K562 (cell line): Measurements from ENCODE around the gene KDM2B. TPM values are rescaled to one million over a fixed set of nuclear protein-coding genes. Genes with fewer than 3 reads are reported as not detected.
A peak's percentile ranks its signal among the peaks of the same experiment; 100 is the strongest.

ENCODE experiments used
- ATAC-seq: fragments of 200-7000 bp; cut with Tn5 transposase; 3 replicates; pipeline ENCODE4 v1.9.1; 2020; ENCODE audit warnings: moderate library complexity
- BruUV-seq: library from RNA; stranded (reverse); fragments of 400-500 nt; replicated peaks from 2 replicates; lab custom pipeline; 2021; lab: Mats Ljungman, UMichigan
- CTCF ChIA-PET: fragments of 300-600 bp; formaldehyde crosslinking; extraction: SDS; loops from one replicate; lab custom pipeline; 2021; ENCODE audit warnings: low intra/inter-chr PET ratio; lab: Yijun Ruan, JAX
- POLR2A ChIA-PET: fragments of 300-600, 350-650 bp; sonication (Branson Sonifier 250); formaldehyde crosslinking; extraction: SDS; loops from one replicate; lab custom pipeline; 2021; ENCODE audit warnings: antibody characterized with exemption, inconsistent platforms; lab: Yijun Ruan, JAX
- DNase-seq, 4 experiments: peaks; one replicate each; pipeline versions ENCODE4 v3.0.0 to v3.0.0-alpha.2; 2011 to 2018; ENCODE audit warnings: low spot score in 3 of 4, mixed read lengths in 3 of 4; ENCODE audit errors: extremely low read depth in 1 of 4
- FAIRE-seq: peaks from 2 replicates; lab custom pipeline; 2011; peaks lifted over from hg19 to GRCh38; lab: Jason Lieb, UNC
- H2AFZ ChIP-seq: 2 replicates; pipeline ENCODE4 v1.6.0; 2011; ENCODE audit warnings: low read depth, low read length, control low read depth, inconsistent platforms
- H3K27ac ChIP-seq: fragments of 200-600 bp; 3 replicates; pipeline ENCODE4 v1.8.0; 2011; ENCODE audit warnings: low read depth, mild to moderate bottlenecking, control low read depth, inconsistent platforms, low read length, moderate library complexity, mixed read lengths; ENCODE audit errors: extremely low read depth
- H3K27me3 ChIP-seq, 2 experiments: fragments of 300-600 bp in 1 of 2; 2 replicates in 1 of 2; 3 replicates in 1 of 2; pipeline versions ENCODE4 v1.6.0 to v1.8.0; 2011; ENCODE audit warnings: inconsistent platforms in 2 of 2, low read length in 2 of 2, mild to moderate bottlenecking in 1 of 2, mixed read lengths in 1 of 2, moderate library complexity in 1 of 2; ENCODE audit not compliant: control insufficient read depth in 2 of 2, insufficient read depth in 2 of 2
- H3K36me3 ChIP-seq: fragments of 300-600 bp; 3 replicates; pipeline ENCODE4 v1.8.0; 2011; ENCODE audit warnings: mild to moderate bottlenecking, low read length, inconsistent platforms; ENCODE audit not compliant: control insufficient read depth, insufficient read depth
- H3K4me1 ChIP-seq, 2 experiments: fragments of 200-600 bp in 1 of 2; replicated peaks in 1 of 2; 2 replicates in 1 of 2; 3 replicates in 1 of 2; pipeline versions ENCODE4 v1.5.1 to v1.8.0; 2011; ENCODE audit warnings: inconsistent platforms in 2 of 2, low read length in 2 of 2, mild to moderate bottlenecking in 1 of 2, mixed read lengths in 1 of 2, moderate library complexity in 1 of 2; ENCODE audit not compliant: control insufficient read depth in 2 of 2, insufficient read depth in 2 of 2
- H3K4me2 ChIP-seq: 2 replicates; pipeline ENCODE4 v1.6.1; 2011; ENCODE audit warnings: low read length, control low read depth, inconsistent platforms, mixed read lengths; ENCODE audit not compliant: insufficient read depth
- H3K4me3 ChIP-seq: fragments of 200-600 bp; sonication (generic), shearing (Covaris generic); 2 replicates; pipeline ENCODE4 v1.5.1; 2016; ENCODE audit warnings: control low read depth, inconsistent platforms
- H3K79me2 ChIP-seq: fragments of 200-600 bp; 3 replicates; pipeline ENCODE4 v1.8.0; 2011; ENCODE audit warnings: low read length, inconsistent platforms; ENCODE audit not compliant: control insufficient read depth, insufficient read depth
- H3K9ac ChIP-seq, 2 experiments: 2 replicates each; pipeline versions ENCODE4 v1.6.0 to v1.6.1; 2011; ENCODE audit warnings: low read depth in 2 of 2, low read length in 2 of 2, control low read depth in 1 of 2, inconsistent platforms in 1 of 2, mild to moderate bottlenecking in 1 of 2, mixed read lengths in 1 of 2; ENCODE audit not compliant: insufficient read depth in 1 of 2
- H3K9me1 ChIP-seq: one replicate; pipeline ENCODE4 v1.6.0; 2011; ENCODE audit warnings: inconsistent platforms, mild to moderate bottlenecking, low read length, moderate library complexity; ENCODE audit not compliant: control insufficient read depth, insufficient read depth
- H3K9me3 ChIP-seq: replicated peaks from 2 replicates; pipeline ENCODE4 v1.5.1; 2011; ENCODE audit warnings: low read depth, low read length, inconsistent platforms; ENCODE audit not compliant: control insufficient read depth, insufficient read depth
- H4K20me1 ChIP-seq: replicated peaks from 2 replicates; pipeline ENCODE4 v1.6.1; 2011; ENCODE audit warnings: low read length, inconsistent platforms, mixed read lengths; ENCODE audit not compliant: control insufficient read depth, insufficient read depth
- ATF1 ChIP-seq, 2 experiments: fragments of 450-650 bp in 1 of 2; IDR thresholded peaks; 2 replicates each; pipeline ENCODE4 v1.6.1; 2016; ENCODE audit warnings: missing compliant biosample characterization in 1 of 2, missing genetic modification characterization in 1 of 2
- BRCA1 ChIP-seq, 2 experiments: fragments of 450-650 bp in 1 of 2; sonication (generic) in 1 of 2; formaldehyde crosslinking in 1 of 2; IDR thresholded peaks; 2 replicates each; pipeline versions ENCODE4 v1.5.0 to v1.6.1; 2017 to 2020; ENCODE audit warnings: mild to moderate bottlenecking in 1 of 2, missing genetic modification reagents in 1 of 2
- CTBP1 ChIP-seq: fragments of 450-650 bp; IDR thresholded peaks from 2 replicates; pipeline ENCODE4 v1.6.1; 2016; ENCODE audit warnings: borderline replicate concordance
- ETV5 ChIP-seq: sonication (generic); formaldehyde crosslinking; IDR thresholded peaks from 2 replicates; pipeline ENCODE4 v1.4.0; 2020; ENCODE audit warnings: low read depth, mild to moderate bottlenecking, missing genetic modification reagents
- FOS ChIP-seq: IDR thresholded peaks from 3 replicates; pipeline ENCODE4 v1.6.1; 2011; ENCODE audit not compliant: insufficient read length; ENCODE audit errors: extremely low read depth
- FOXM1 ChIP-seq, 2 experiments: fragments of 450-650 bp in 1 of 2; sonication (generic) in 1 of 2; formaldehyde crosslinking in 1 of 2; IDR thresholded peaks; 2 replicates each; pipeline versions ENCODE4 v1.6.1 to v1.9.0; 2017 to 2022; ENCODE audit warnings: low read depth in 2 of 2, mild to moderate bottlenecking in 2 of 2, missing genetic modification reagents in 1 of 2, moderate library complexity in 1 of 2
- GATA2 ChIP-seq: sonication (generic); formaldehyde crosslinking; IDR thresholded peaks from 2 replicates; pipeline ENCODE4 v1.4.0; 2020; ENCODE audit warnings: mild to moderate bottlenecking, missing genetic modification reagents
- GTF2E2 ChIP-seq: fragments of 200-800 bp; sonication (Bioruptor generic); IDR thresholded peaks from 2 replicates; pipeline ENCODE4 v1.6.1; 2016; ENCODE audit warnings: missing genetic modification characterization, missing compliant biosample characterization
- HDAC6 ChIP-seq: IDR thresholded peaks from 2 replicates; pipeline ENCODE4 v1.6.1; 2012; ENCODE audit warnings: low read depth, mild to moderate bottlenecking, control low read depth, inconsistent platforms, low read length, moderate library complexity
- HOMEZ ChIP-seq: fragments of 250-450 bp; sonication (Bioruptor Pico); IDR thresholded peaks from 2 replicates; pipeline ENCODE4 v1.4.0; 2020; ENCODE audit warnings: mild to moderate bottlenecking, moderate library complexity
- KLF10 ChIP-seq: fragments of 250-450 bp; sonication (Bioruptor Pico); IDR thresholded peaks from 2 replicates; pipeline ENCODE4 v1.6.1; 2021; ENCODE audit warnings: matching md5 sums
- MLLT1 ChIP-seq, 2 experiments: fragments of 450-650 bp; IDR thresholded peaks; 2 replicates each; pipeline ENCODE4 v1.6.1; 2016
- MTA1 ChIP-seq: fragments of 450-650 bp; IDR thresholded peaks from 2 replicates; pipeline ENCODE4 v1.6.1; 2017; ENCODE audit warnings: borderline replicate concordance
- PREB ChIP-seq: sonication (generic); formaldehyde crosslinking; IDR thresholded peaks from 2 replicates; pipeline ENCODE4 v1.8.1; 2023; ENCODE audit warnings: mild to moderate bottlenecking, missing genetic modification reagents
- ZC3H8 ChIP-seq: fragments of 450-650 bp; IDR thresholded peaks from 2 replicates; pipeline ENCODE4 v1.6.1; 2017
- ZNF12 ChIP-seq: sonication (generic); formaldehyde crosslinking; IDR thresholded peaks from 2 replicates; pipeline ENCODE4 v1.4.0; 2020; ENCODE audit warnings: mild to moderate bottlenecking, missing genetic modification reagents
- ZNF224 ChIP-seq: sonication (generic); formaldehyde crosslinking; IDR thresholded peaks from 2 replicates; pipeline ENCODE4 v1.8.0; 2022; ENCODE audit warnings: mild to moderate bottlenecking, missing genetic modification reagents
- ZNF282 ChIP-seq: sonication (generic); formaldehyde crosslinking; IDR thresholded peaks from 2 replicates; pipeline ENCODE4 v1.8.1; 2023; ENCODE audit warnings: missing genetic modification reagents
- ZNF347 ChIP-seq: fragments of 450-650 bp; formaldehyde crosslinking; IDR thresholded peaks from 2 replicates; pipeline ENCODE4 v1.4.0; 2020; ENCODE audit warnings: low read depth, mild to moderate bottlenecking, moderate library complexity
- WGBS: fragments of 100-300 bp; shearing (Covaris generic); methylation state at CpG from one replicate; pipeline ENCODE4 v1.1.6; 2016; ENCODE audit warnings: low coverage, mixed read lengths; ENCODE audit not compliant: insufficient coverage; ENCODE audit errors: missing lambda C conversion rate; 5-methylcytosine and 5-hydroxymethylcytosine counted together
- in situ Hi-C: fragments of 300-500 bp; cut with MboI; formaldehyde crosslinking; loops from 4 replicates; pipeline ENCODE4 v1.15.0; 2018; ENCODE audit warnings: inconsistent platforms, mixed read lengths
- intact Hi-C: fragments of 100-400 bp; cut with micrococcal nuclease; formaldehyde crosslinking; loops from 2 replicates; pipeline ENCODE4 v1.14.2; 2022
- polyA plus RNA-seq, 8 experiments: library from polyadenylated mRNA; depleted of rRNA in 4 of 8; stranded (reverse) in 5 of 8; unstranded in 3 of 8; fragments of >200 nt; fragmentation: Nextera tagmentation in 2 of 8; fragmentation: Illumina TruSeq in 1 of 8; extraction: Ambion mirVana in 2 of 8; extraction: Trizol in 1 of 8; gene quantifications; 2 replicates each; pipeline versions ENCODE4 v1.2.1 to v1.2.3, GENCODE V29; 2011 to 2014; ENCODE audit warnings: inconsistent platforms in 1 of 8, missing spikeins in 1 of 8
- total RNA-seq, 7 experiments: library from RNA; depleted of rRNA in 6 of 7; stranded (reverse); fragments of >200 nt in 6 of 7; fragmentation: Illumina TruSeq in 2 of 7; extraction: Trizol in 2 of 7; gene quantifications; 2 replicates each; pipeline versions ENCODE4 v1.2.1 to v1.2.3, GENCODE V29; 2011 to 2021; ENCODE audit warnings: low replicate concordance in 1 of 7

The KDM2B gene
- total and polyA plus RNA-seq, 9 of the 15 experiments (the other 6 are each of a cell fraction or from before 2014, with no cell fraction given): 7.4 to 50.5 (median 22.5) TPM

- Histone ChIP-seq H3K9ac (peak overlapping the region in 1 of 2 experiments; percentile 40; a peak in 1 of 4 replicates), H4K20me1 (no peaks in the 10 kb centered on the region), H3K27ac (no peak overlapping the region), H3K79me2 (no peaks in the 10 kb centered on the region), H3K4me1 (peaks cover 0 to 6% of the 10 kb centered on the region in 2 experiments; a peak in 1 of 5 replicates), H3K9me3 (no peaks in the 10 kb centered on the region), H3K4me3 (no peak overlapping the region), H2AFZ (no peak overlapping the region), H3K36me3 (no peaks in the 10 kb centered on the region), H3K4me2 (no peak overlapping the region), H3K27me3 (no peaks in the 10 kb centered on the region), H3K9me1 (no peaks in the 10 kb centered on the region)
- DNase-seq (peak; percentile 69 to 79 (median 74)), ATAC-seq (peak; percentile 92), FAIRE-seq (peak; percentile 80)
- BruUV-seq: no TSS peak
- ChIA-PET CTCF (interaction anchor here (0.6 to 1.3 kb wide), 2 partner anchors 133 to 188 kb away, joined by 3 read pairs; no protein-coding TSS in a partner anchor), POLR2A (interaction anchor here (0.6 to 1.2 kb wide), 3 partner anchors 10 to 275 kb away, joined by 3 to 4 read pairs (median 4); no protein-coding TSS in a partner anchor)
- intact Hi-C loops: no loop called here
- 58% methylated on average over 18 of the region's 19 CpGs for WGBS
- in situ Hi-C loops: no loop called here
- TF ChIP-seq FOXM1 (IDR thresholded peaks at IDR 0.05; ENCODE audit: low read depth) (no peak), FOXM1 (CRISPR knock-in tag; IDR thresholded peaks at IDR 0.05; ENCODE audit: low read depth) (no peak), GTF2E2 (tag) (no peak), MTA1 (no peak), ZNF347 (CRISPR knock-in tag) (no peak), ZC3H8 (no peak), CTBP1 (no peak), ZNF12 (no peak), GATA2 (CRISPR knock-in tag) (no peak), ZNF224 (CRISPR knock-in tag) (no peak), BRCA1 (IDR thresholded peaks at IDR 0.05) (no peak), BRCA1 (CRISPR knock-in tag; IDR thresholded peaks at IDR 0.05) (no peak), HOMEZ (CRISPR knock-in tag) (no peak), ATF1 (CRISPR knock-in tag; IDR thresholded peaks at IDR 0.05) (no peak), ATF1 (tag; IDR thresholded peaks at IDR 0.05) (no peak), HDAC6 (no peak), ZNF282 (CRISPR knock-in tag) (no peak), MLLT1 (IDR thresholded peaks at IDR 0.05) (0 out of 4 replicates have a peak, but pooled peaks of 1 of the 2 experiments have one; percentile 32), FOS (no peak), KLF10 (CRISPR knock-in tag) (no peak), PREB (CRISPR knock-in tag) (no peak), ETV5 (CRISPR knock-in tag) (no peak)
Measured at GRCh38 chr12:121494093-121494787, 86.6 kb downstream of the KDM2B start.
